Hematopoietic multipotent progenitor cell treated with erythropoietin and hydrocortisone succinate and interleukin-3 and kit ligand, for 15 days (in vitro differentiated cells): ENCODE data around the gene GLTP.
"Not testable (repeated sequence)": the region's sequence is repeated elsewhere in the genome, so short reads cannot be mapped to it uniquely, and the experiment has no call there.

Experiments used
- DNase-seq: peaks from one replicate; pipeline ENCODE4 v3.0.0-alpha.2; 2015; ENCODE audit warnings: low spot score

GLTP gene, protein sequence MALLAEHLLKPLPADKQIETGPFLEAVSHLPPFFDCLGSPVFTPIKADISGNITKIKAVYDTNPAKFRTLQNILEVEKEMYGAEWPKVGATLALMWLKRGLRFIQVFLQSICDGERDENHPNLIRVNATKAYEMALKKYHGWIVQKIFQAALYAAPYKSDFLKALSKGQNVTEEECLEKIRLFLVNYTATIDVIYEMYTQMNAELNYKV

DNA sequence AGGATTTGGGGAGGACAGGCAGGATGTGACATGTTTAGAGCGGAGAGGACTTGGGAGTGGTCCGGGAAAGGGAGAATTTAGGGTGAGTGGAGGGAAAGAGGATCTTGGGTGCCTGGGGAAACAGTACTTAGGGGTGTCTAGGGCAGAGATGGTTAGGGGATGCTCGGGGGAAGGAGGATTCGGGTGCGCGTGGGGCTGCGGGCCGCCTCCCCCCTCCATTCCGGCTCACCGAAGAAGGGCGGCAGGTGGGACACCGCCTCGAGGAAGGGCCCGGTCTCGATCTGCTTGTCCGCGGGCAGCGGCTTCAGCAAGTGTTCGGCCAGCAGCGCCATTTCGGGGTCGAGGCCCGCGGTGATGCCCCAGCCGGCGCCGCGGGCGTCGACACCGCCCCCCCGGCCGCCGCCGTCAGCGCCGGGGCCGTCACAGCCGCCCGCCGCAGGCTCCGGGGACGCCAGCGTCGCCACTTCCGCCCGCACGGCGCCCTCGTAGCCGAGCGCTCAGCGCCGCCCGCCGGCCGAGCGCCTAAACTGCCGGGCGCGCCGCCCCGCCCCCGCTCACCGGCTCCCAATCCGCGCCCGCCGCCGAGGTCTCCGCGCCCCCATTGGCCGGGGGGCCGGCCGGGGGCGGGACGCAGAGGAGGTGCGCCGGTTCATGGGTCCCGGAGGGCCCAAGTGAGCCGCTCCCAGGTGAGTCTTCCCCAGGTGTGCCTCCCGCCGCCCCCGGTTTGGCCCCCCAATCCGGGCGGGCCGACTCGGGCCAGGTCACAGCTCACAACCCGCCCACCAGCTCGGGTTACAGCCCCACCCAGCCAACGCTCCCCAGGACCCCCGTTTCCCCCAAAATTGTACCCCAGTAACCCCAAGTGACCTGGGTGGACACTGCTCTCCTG is at the start of gene GLTP:
GLTP (minus strand) TSS at position 499 of the 889 bp plus-strand sequence; CDS start at position 332, 167 bp downstream.
- DNase-seq = peak; percentile 88

DNA sequence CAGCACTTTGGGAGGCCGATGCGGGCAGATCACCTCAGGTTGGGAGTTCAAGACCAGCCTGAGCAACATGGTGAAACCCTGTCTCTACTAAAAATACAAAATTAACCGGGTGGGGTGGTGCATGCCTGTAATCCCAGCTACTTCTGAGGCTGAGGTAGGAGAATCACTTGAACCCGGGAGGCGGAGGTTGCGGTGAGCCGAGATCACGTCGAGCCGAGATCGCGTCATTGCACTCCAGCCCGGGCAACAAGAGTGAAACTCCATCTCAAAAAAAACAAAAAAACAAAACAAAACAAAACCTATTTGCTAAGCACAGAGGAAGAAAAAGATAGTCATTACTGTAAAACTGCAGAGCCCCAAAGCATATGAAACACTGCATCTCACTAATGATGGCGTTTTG is 49.0 kb upstream of the GLTP start:
- DNase-seq = not testable (repeated sequence)

DNA sequence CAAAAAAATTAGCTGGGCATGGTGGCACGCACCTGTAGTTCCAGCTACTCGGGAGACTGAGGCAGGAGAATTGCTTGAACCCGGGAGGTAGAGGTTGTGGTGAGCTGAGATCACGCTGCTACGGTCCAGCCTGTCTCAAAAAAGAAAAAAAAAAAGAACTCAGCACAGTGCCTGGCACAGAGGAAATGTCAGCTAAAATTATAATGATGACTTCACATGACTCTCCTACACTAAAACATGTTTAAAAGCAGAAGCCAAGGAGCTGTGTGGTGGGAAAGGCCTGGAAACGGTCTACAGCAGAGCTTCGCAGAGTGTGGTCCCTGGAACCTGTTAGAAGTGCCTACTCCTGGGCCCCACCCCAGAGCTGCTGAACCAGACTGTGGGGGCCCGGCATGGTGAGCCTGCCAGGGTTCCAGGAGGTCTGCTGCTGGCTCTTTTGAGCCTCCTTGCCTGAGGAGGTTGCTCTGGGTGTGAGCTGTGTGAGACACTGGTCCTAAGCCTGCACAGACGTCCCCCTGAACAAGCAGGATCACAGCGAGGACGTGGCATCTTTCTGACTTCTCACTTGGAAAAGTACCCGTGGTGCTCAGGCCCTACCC is 47.8 kb upstream of the GLTP start:
- no peak for DNase-seq

DNA sequence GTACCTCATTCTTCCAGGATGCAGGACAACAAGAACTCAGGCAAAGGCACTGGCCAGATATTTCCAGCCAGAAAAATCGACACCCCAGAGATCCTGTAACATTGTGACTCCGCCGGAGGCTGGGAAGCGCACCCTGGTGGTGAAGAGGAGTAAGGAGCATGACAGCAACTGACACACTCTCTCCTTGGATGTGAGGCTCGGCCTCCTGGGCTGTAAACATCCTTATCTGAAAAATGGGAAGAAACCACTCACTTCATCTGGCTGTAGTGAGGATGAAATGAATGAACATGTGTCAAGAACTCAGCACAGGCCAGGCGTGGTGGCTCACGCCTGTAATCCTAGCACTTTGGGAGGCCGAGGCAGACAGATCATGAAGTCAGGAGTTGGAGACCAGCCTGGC is 47.3 kb upstream of the GLTP start:
- DNase-seq = peak; percentile 44

DNA sequence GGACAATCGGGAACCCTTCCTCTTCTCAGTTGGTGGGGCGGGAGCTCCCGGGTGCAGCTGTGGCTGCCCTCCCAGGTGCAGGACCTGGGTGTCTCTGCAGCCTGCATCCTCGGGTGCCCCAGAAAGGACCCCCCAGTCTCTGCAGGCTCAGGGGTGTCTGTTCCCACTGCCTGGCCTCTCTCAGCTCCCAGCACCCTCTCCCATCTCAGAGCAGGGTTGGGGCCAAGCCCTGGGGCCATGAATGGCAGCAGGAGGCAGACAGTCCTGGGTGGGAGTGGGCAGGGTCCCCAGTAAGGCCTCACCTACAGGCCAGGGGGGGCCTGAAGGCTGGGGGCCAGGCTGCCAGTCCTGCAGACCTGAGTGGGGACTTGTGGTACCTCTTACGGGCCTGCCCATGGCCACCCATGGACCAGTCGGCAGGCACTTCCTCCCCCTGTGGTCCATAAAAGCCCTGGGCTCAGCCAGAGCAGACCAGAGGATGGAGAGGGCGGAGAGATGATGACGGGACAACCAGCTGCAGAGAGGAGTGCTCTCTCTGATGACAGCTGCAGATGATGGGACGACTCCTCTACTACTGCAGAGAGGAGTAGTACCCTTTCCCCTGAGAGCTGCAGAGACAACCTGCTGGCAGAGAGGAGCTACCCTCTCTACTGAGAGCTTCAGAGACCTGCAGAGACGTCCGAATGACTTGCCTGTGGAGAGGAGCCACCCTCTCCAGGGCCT is 46.3 kb upstream of the GLTP start:
- DNase-seq = no peak

DNA sequence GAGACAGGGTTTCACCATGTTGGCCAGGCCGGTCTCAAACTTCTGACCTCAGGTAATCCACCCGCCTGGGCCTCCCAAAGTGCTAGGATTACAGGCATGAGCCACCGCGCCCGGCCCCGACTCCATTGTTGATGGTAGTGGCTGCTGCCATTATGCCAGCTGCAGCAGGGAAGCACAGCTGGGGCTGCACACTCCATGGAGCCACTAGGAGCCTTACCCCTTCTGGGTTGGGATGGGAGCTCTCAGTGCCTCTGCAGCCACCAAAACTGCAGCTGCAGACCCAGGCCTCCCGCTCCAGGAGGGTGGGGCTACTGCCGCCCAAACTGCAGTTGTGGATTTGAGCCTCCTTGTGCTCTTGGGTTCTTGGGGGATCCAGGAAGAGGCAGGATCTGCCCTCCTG is 45.7 kb upstream of the GLTP start:
- DNase-seq = no peak

GRCh38 chr12:109925185-109925840 is 45.0 kb upstream of the GLTP start:
- no peak for DNase-seq

- no peak for DNase-seq
Observed at GRCh38 chr12:109923481-109924245, 43.3 kb upstream of the GLTP start.

- DNase-seq = no peak
Observed at GRCh38 chr12:109923038-109923437, 42.7 kb upstream of the GLTP start.

GRCh38 chr12:109921982-109922381 is 41.6 kb upstream of the GLTP start:
- no peak for DNase-seq

- DNase-seq = no peak
Observed at GRCh38 chr12:109920261-109920780, 40.0 kb upstream of the GLTP start.

- no peak for DNase-seq
Observed at GRCh38 chr12:109919456-109919855, 39.1 kb upstream of the GLTP start.

- no peak for DNase-seq
Observed at GRCh38 chr12:109916045-109916444, 35.7 kb upstream of the GLTP start.

DNA sequence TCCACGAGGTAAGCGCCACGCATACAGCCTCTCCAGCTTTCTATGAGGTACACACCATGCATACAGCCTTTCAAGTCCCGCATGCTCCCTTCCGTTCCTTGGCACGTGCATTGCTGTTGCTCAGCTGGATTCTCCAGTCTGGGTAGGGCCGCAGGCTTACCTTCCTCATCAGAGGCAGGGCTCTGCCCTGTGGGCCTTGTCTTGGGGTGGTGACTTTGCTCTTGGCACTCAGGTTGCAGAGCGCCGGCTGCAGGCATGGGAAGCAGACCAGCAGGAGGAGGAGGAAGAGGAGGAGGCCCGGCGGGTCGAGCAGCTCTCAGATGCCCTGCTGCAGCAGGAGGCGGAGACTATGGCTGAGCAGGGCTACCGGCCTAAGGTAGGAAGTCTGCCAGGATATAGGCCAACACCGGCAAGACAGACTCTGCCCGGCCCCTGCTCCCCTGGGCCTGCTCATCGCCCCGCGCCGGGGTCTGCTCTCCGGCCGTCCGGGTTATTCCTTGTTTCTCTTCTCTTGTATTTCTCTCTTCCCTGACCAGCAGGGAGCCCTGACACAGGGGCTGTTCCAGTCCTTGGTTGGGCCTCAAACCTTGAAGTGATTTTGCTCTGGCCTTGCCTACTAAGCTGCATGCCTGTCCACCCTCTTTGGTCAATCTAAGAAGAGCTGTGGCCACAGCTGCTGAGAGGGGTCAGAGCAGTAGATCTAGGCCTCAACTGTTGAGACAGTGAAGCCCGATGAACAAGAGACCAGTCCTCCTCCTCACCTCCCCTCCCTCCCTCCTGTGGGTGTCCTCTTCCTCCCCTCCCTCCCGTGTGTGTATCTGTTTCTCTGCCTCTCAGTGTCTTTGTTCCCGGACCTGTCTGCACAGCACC is 35.1 kb upstream of the GLTP start:
- no peak for DNase-seq

DNA sequence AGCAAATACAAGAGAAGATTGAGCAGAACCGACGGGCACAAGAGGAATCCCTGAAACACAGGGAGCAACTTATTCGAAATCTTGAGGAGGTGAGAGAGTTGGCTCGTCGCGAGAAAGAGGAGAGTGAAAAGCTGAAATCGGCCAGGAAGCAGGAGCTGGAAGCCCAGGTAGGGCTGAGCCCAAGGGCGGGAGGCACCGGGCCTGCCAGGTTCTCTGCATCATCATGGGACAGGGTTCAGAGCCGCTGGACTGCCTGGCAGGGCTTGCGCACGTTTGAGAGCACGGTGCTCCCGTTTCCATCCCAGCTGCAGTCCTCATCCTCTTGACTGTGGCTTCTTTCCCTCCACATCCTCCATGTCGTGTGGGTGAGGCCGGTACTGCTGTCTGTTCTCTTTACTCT is 34.1 kb upstream of the GLTP start:
- no peak for DNase-seq

DNA sequence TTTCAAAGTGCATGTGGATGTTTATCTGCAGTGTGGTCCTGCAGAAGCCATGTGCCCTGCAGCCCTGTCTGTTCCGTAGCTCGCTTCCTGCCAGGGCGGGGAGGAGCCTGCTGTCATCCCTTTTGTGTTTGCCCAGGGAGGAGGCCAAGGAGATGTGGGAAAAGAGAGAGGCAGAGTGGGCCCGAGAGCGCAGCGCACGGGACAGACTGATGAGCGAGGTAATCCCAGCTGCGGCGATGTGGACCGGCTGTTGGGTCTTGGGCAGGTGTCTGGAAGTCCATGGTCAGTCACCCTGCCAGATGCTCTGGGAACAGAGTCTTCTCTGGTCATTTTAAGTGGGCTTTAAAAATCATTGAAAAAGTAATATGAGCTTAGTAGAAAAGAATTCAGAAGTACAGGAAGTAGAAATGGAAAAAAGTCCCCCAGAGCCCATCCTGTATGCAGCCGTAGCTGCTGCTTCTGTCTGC is 32.5 kb upstream of the GLTP start:
- no peak for DNase-seq

GRCh38 chr12:109910969-109911348 is 30.6 kb upstream of the GLTP start:
- peak; percentile 16 for DNase-seq

DNA sequence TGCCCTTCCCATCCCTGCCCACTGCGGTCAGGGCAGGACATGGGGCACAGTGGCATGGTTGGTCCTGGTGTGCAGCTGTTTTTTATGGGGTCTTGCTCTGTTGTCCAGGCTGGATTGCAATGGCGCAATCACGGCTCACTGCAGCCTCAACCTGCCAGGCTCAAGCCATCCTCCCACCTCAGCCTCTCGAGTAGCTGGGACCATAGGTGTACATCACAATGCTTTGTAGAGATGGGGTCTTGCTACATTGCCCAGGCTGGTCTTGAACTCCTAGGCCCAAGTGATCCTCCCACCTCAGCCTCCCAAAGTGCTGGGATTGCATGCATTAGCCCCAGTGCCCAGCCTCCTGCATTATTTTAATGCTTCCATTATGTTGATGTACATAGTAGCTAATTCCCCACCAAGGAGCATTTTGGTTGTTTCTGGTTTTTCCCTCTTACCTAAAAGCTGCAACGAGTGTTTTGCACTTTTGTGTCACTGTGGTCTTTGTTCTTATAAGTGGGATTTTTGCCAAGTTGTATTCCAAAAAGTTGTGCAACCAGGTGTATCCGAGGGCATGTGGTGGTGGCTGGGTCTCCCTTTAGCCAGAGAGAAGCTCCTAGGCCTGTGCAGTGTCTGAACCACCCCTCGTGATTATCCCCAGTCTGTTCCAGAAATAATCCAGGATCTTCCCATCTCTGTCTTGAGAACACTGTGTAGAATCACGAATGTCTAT is 30.1 kb upstream of the GLTP start:
- no peak for DNase-seq

- DNase-seq = no peak
Observed at GRCh38 chr12:109905301-109905700, 25.0 kb upstream of the GLTP start.
